AG09319 (cell line): ENCODE results near the gene ARHGAP26.

ENCODE experiments used
- DNase-seq: peaks from one replicate; pipeline ENCODE4 v3.0.0-alpha.2; 2010; ENCODE audit warnings: low read depth; ENCODE audit errors: extremely low read depth
- TF ChIP-seq, protein P1 (sequence below): IDR thresholded peaks from 2 replicates; pipeline ENCODE4 v1.5.1; 2011; ENCODE audit warnings: low read depth, mild to moderate bottlenecking, inconsistent platforms, low read length, moderate library complexity

Gene ARHGAP26

DNA sequence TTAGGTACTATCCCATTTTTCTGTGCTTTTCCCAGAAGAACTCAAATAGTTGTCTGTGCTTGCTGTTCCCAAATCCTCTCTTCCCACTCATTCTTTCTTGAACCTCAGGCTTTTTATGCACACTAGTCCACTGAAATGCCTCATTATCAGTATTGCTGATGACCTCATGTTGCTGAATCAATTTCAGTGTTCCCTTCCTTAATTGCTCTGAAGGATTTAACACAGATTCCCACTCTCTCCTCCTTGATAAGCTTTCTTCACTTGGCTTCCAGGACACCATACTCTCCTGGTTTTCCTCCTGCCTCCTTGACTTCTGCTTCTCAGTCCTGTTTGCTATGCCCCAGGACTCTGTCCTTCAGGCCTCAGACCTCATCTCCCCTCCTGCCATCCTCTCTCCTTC, 298.5 kb downstream of the ARHGAP26 start:
- TF ChIP-seq, protein P1, sequence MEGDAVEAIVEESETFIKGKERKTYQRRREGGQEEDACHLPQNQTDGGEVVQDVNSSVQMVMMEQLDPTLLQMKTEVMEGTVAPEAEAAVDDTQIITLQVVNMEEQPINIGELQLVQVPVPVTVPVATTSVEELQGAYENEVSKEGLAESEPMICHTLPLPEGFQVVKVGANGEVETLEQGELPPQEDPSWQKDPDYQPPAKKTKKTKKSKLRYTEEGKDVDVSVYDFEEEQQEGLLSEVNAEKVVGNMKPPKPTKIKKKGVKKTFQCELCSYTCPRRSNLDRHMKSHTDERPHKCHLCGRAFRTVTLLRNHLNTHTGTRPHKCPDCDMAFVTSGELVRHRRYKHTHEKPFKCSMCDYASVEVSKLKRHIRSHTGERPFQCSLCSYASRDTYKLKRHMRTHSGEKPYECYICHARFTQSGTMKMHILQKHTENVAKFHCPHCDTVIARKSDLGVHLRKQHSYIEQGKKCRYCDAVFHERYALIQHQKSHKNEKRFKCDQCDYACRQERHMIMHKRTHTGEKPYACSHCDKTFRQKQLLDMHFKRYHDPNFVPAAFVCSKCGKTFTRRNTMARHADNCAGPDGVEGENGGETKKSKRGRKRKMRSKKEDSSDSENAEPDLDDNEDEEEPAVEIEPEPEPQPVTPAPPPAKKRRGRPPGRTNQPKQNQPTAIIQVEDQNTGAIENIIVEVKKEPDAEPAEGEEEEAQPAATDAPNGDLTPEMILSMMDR: no peak
- DNase-seq: no peak

DNA sequence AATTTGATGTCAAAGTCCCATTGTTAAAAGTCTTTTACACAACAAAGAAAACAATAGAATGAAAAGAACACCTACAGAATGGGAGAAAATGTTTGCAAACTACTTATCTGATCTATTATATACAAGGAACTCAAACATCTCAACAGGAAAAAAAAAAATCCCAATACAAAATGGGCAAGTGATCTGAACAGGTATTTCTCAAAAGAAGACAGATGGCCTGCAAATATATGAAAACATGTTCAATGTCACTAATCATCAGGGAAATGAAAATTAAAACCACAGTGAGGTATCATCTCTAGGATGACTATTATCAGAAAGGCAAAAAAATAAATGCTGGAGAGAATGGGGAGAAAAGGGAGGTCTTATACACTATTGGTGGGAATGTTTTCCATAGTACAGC, 301.8 kb downstream of the ARHGAP26 start:
- TF ChIP-seq, protein P1: no peak
- DNase-seq: no peak

DNA sequence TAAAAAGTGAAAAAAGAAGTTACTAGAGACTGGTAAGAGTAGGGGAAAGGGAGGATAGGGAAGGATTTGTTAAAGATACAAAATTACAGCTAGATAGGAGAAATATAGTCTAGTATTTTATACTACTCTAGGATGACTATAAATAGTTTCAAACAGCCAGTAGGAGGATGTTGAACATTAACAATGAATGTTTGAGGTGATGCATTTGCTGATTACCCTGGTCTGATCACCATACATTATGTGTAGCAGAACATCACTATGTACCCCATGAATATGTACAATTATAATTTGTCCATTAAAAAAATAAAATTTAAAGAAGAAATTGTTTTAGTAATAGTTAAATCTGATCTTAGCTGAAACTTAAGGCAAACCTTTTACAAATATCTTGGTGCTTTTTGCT, 302.6 kb downstream of the ARHGAP26 start:
- DNase-seq: no peak
- TF ChIP-seq, protein P1: no peak

DNA sequence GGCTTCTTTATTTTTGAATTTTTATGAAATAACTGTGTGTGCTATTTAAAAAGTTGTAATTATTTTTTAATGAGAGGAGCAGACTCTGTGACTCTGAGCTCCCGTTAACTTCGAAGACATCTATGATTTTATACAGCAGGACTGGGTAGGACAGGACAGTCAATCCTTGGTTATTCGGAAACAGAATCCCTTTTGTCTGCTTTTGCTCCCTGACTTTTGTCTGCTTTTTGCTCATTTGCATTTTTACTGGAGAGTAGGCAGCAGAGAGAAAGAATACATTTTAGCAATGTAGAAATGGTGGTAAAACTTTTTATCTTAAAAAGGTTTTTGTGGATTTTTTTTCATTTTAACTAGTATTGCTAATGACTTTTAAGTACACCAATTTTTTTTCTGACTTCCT, 303.6 kb downstream of the ARHGAP26 start:
- DNase-seq: no peak
- TF ChIP-seq, protein P1: no peak

DNA sequence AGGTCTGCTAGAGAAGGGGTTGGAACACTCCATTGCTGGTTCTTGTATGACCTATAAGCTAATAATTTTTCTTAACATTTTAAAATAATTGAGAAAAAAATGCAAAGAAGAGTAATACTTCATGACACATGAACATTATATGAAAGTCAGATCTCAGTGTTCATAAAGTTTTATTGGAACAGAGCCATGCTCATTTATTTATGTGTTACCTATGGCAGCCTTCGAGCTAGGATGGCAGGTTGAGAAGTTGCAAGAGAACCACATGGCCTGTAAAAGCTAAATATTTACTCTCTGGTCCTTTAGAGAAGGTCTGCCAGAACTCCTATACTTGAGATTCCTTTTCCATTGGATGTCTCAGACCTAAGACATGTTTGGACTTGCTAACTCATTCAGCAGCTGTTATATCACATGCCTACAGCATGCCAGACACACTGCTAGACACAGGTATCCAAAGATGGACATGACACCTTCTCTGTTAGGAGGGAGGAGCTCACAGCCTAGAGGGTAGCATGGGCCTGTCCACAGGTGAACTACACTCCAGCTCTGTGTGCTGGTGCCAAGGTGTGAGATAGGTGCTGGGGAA, 304.3 kb downstream of the ARHGAP26 start:
- no peak for DNase-seq
- TF ChIP-seq, protein P1: no peak

DNA sequence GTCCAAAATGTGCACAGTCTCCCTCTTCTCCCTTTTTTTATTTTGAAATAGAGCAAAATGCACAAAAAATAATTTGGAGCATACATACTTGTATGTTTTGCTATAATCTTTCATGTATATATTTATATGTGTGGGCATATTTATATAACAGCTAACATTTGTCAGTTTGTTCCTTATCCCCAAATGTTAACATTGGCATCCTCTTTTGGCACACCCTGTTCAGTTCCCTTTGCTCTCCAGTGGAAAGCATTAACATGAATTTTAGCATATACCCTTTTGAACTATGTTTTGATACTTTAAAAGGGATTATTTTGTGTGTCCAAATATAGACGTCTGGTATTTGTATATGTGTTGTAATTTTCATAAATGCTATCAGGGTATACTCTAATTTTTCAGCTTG, 306.2 kb downstream of the ARHGAP26 start:
- TF ChIP-seq, protein P1: no peak
- no peak for DNase-seq

DNA sequence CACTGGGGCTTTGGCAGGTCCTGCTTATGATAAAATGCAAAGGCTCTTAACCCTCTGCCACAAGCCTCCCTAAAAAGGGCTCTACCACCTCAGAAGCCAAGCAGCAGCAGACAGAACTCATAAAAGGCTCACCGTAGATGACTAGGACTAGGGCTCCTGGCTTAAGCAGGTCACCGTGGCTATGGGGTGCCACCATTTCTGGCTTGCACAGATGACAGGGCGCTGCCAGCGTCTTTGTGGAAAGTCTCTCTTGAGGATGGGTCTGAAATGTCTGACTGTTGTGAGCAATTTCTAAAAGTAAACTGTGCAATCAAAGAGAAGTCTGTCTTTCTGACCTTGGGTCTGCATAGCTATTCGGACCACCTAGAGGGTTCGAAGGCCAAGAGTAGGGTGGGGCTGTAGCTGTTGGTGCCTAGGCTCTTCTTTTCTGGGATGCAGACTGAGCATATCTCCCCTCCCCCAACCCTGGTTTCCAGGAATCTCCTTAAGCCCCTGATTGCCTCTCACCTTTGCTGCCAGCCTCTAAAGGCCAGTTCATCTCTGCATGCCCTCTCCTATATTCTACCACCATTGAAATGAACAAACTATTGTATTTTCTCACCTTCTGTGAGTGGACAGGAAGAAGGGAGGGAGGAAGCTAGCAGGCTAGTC, 307.4 kb downstream of the ARHGAP26 start:
- no peak for DNase-seq
- TF ChIP-seq, protein P1: no peak
